Measurements from ENCODE around the gene SLC25A51. TPM values are rescaled to one million over a fixed set of nuclear protein-coding genes. Genes with fewer than 3 reads are reported as not detected.

The SLC25A51 gene
- total and polyA plus RNA-seq, 12 donors = 7.0 to 26.5 (median 19.9) TPM

GRCh38 chr9:37942621-37943344 is 38.9 kb upstream of the SLC25A51 start:
- ATAC-seq (no peak), DNase-seq (no peak)
- Histone ChIP-seq H3K4me3 (no peak overlapping the region), H3K27ac (peak overlapping the region in 2 of 10 donors; percentile 23 to 39), H3K36me3 (peaks cover 0 to 37% (median 12%) of the 10 kb centered on the region in 9 donors), H3K9me3 (no peaks in the 10 kb centered on the region), H3K4me1 (peaks cover 20 to 81% (median 64%) of the 10 kb centered on the region in 9 donors), H3K27me3 (no peaks in the 10 kb centered on the region)
- TF ChIP-seq CTCF (IDR thresholded peaks at IDR 0.05) = no peak
- intact Hi-C loops (cut with DNase I) = no loop called here
- WGBS, 2 donors = 74 to 86% methylated on average over 12 of the region's 12 CpGs

GRCh38 chr9:37941253-37941652 is 37.3 kb upstream of the SLC25A51 start:
- ATAC-seq = no peak
- Histone ChIP-seq H3K27me3 (no peaks in the 10 kb centered on the region), H3K27ac (no peak overlapping the region), H3K4me3 (no peak overlapping the region), H3K36me3 (peaks cover 0 to 21% (median 0%) of the 10 kb centered on the region in 9 donors), H3K4me1 (peaks cover 24 to 83% (median 73%) of the 10 kb centered on the region in 9 donors), H3K9me3 (no peaks in the 10 kb centered on the region)
- 96 to 97% methylated on average over 2 of the region's 2 CpGs for WGBS, 2 donors
- no peak for DNase-seq
- intact Hi-C loops (cut with DNase I) = no loop called here
- no peak for TF ChIP-seq CTCF (IDR thresholded peaks at IDR 0.05)

GRCh38 chr9:37939575-37940095 is 35.7 kb upstream of the SLC25A51 start:
- 82 to 85% methylated on average over 6 of the region's 6 CpGs for WGBS, 2 donors
- DNase-seq (no peak), ATAC-seq (no peak)
- TF ChIP-seq CTCF (IDR thresholded peaks at IDR 0.05) = no peak
- Histone ChIP-seq H3K4me3 (no peak overlapping the region), H3K27me3 (no peaks in the 10 kb centered on the region), H3K4me1 (peaks cover 24 to 70% (median 60%) of the 10 kb centered on the region in 9 donors), H3K9me3 (no peaks in the 10 kb centered on the region), H3K36me3 (peaks cover 0 to 5% (median 0%) of the 10 kb centered on the region in 9 donors), H3K27ac (peak overlapping the region in 3 of 10 donors; percentile 39 to 74 (median 51))
- intact Hi-C loops (cut with DNase I) = loop anchor here in 2 of 10 donors (2.0 to 5.0 kb wide), 4 partner anchors 21 to 128 kb away; partner anchors contain the start of gene SHB (in 1 of the 2)

- peak; percentile 48 to 75 (median 66) for ATAC-seq
- H3K9me3 ChIP-seq = no peaks in the 10 kb centered on the region
- DNase-seq = peak in 1 of 2 donors; percentile 45
- peaks cover 22 to 59% (median 47%) of the 10 kb centered on the region in 9 donors for H3K4me1 ChIP-seq
- no peak for TF ChIP-seq CTCF (IDR thresholded peaks at IDR 0.05)
- H3K27ac ChIP-seq = peak overlapping the region in 9 of 10 donors; percentile 50 to 74 (median 60)
- intact Hi-C loops (cut with DNase I) = loop anchor here in 2 of 10 donors (2.0 to 5.0 kb wide), 4 partner anchors 20 to 129 kb away; partner anchors contain the start of gene SHB (in 1 of the 2)
- no peaks in the 10 kb centered on the region for H3K27me3 ChIP-seq
- WGBS, 2 donors = 22 to 24% methylated on average over 22 of the region's 22 CpGs
- peaks cover 0 to 5% (median 0%) of the 10 kb centered on the region in 9 donors for H3K36me3 ChIP-seq
- H3K4me3 ChIP-seq = peak overlapping the region in 2 of 10 donors; percentile 9 to 17
Observed at GRCh38 chr9:37938121-37938891, 34.4 kb upstream of the SLC25A51 start.
